ENCODE results near the gene SLC22A16. TPM values are rescaled to one million over a fixed set of nuclear protein-coding genes. Genes with fewer than 3 reads are reported as not detected.
A peak's percentile ranks its signal among the peaks of the same experiment; 100 is the strongest.

The SLC22A16 gene
- total and polyA plus RNA-seq, 10 of the 15 experiments (the other 5 are each of a cell fraction or from before 2014, with no cell fraction given): not detected

GRCh38 chr6:110491644-110492317, 15.4 kb upstream of the SLC22A16 start (continued):
- TF ChIP-seq RELB (IDR thresholded peaks at IDR 0.05; ENCODE audit: low read depth): peak; percentile 28; the same call in 1 of the 2 replicates
- TF ChIP-seq EZH2 (IDR thresholded peaks at IDR 0.05; ENCODE audit: borderline replicate concordance, control insufficient read depth, low read depth, low read length): no peak
- TF ChIP-seq MTA2 (IDR thresholded peaks at IDR 0.05; ENCODE audit: low read depth): peak; percentile 38; the same call in 1 of the 2 replicates
- no peak for TF ChIP-seq BHLHE40 (IDR thresholded peaks at IDR 0.05; ENCODE audit: borderline replicate concordance in 1 of 2, low read depth in 2 of 2, low read length in 1 of 2)
- TF ChIP-seq LARP7 (IDR thresholded peaks at IDR 0.05): no peak
- TF ChIP-seq SMARCA5 (IDR thresholded peaks at IDR 0.05): no peak

GRCh38 chr6:110491299-110491643, 14.9 kb upstream of the SLC22A16 start:
- DNase-seq (ENCODE audit: low read depth, low spot score) (no peak), FAIRE-seq (no peak), ATAC-seq (no peak)
- Histone ChIP-seq H3K9ac (ENCODE audit: control insufficient read depth, insufficient read depth, low read length) (no peak overlapping the region), H4K20me1 (ENCODE audit: control insufficient read depth, insufficient read depth) (no peaks in the 10 kb centered on the region), H3K27me3 (replicated peaks in 1 of 2; ENCODE audit: control insufficient read depth in 2 of 2, insufficient read depth in 2 of 2, low read length in 1 of 2) (peaks cover 0 to 4% of the 10 kb centered on the region in 2 experiments; a peak in 2 of 4 replicates), H3K27ac (ENCODE audit: control insufficient read depth, insufficient read depth) (no peak overlapping the region), H3K4me2 (ENCODE audit: control insufficient read depth, insufficient read depth) (no peak overlapping the region), H3K9me3 (replicated peaks; ENCODE audit: control insufficient read depth, insufficient read depth, low read length) (no peaks in the 10 kb centered on the region), H3K79me2 (ENCODE audit: control insufficient read depth, insufficient read depth, low read length) (no peaks in the 10 kb centered on the region), H3K4me3 (no peak overlapping the region), H3K4me1 (ENCODE audit: control insufficient read depth, insufficient read depth, low read length) (no peaks in the 10 kb centered on the region; the same call in 1 of the 2 replicates), H2AFZ (ENCODE audit: control insufficient read depth, low read depth, low read length) (no peak overlapping the region), H3K36me3 (ENCODE audit: control insufficient read depth in 2 of 2, insufficient read depth in 2 of 2, low read length in 1 of 2) (no peaks in the 10 kb centered on the region)
- intact Hi-C loops (cut with micrococcal nuclease; ENCODE audit: unreplicated experiment) (no loop called here), in situ Hi-C loops (cut with MboI) (no loop called here)
- CTCF ChIA-PET: interaction anchor here (0.6 kb wide), 1 partner anchor 37 kb away, joined by 3 read pairs; no protein-coding TSS in a partner anchor
- SMC1A ChIA-PET (ENCODE audit: uncharacterized antibody, unreplicated experiment): no interaction called here
- TF ChIP-seq DPF2 (IDR thresholded peaks at IDR 0.05): no peak
- no peak for TF ChIP-seq ZBTB4 (CRISPR knock-in tag; IDR thresholded peaks at IDR 0.05)
- TF ChIP-seq HDAC6 (IDR thresholded peaks at IDR 0.05; ENCODE audit: unreplicated experiment): no peak
- no peak for TF ChIP-seq ATF2 (IDR thresholded peaks at IDR 0.05; ENCODE audit: low read length)
- no peak for TF ChIP-seq IRF3 (IDR thresholded peaks at IDR 0.05)
- no peak for TF ChIP-seq HDGF (IDR thresholded peaks at IDR 0.05)
- RAD21 ChIA-PET (ENCODE audit: unreplicated experiment): interaction anchor here (0.6 to 1.0 kb wide), 2 partner anchors 12 to 335 kb away, joined by 3 to 4 read pairs; no protein-coding TSS in a partner anchor
- 62% methylated on average over 3 of the region's 3 CpGs for WGBS (ENCODE audit: insufficient coverage, insufficient replicate concordance, low lambda C conversion rate, missing lambda C conversion rate)
- POLR2A ChIA-PET: no interaction called here
- no TSS peak for BruUV-seq (replicated peaks)

All from GM12878 (cell line).